HG03558 (cell line): ENCODE results near the gene PTEN.
"Not testable (repeated sequence)": the region's sequence is repeated elsewhere in the genome, so short reads cannot be mapped to it uniquely, and the experiment has no call there.

Source experiments
- ATAC-seq: cut with Tn5 transposase; IDR thresholded peaks from one replicate; pipeline ENCODE4 v1.9.1; 2021; ENCODE audit warnings: moderate number of reproducible peaks; ENCODE audit not compliant: unreplicated experiment; ENCODE audit errors: extremely low read depth

Gene PTEN

DNA sequence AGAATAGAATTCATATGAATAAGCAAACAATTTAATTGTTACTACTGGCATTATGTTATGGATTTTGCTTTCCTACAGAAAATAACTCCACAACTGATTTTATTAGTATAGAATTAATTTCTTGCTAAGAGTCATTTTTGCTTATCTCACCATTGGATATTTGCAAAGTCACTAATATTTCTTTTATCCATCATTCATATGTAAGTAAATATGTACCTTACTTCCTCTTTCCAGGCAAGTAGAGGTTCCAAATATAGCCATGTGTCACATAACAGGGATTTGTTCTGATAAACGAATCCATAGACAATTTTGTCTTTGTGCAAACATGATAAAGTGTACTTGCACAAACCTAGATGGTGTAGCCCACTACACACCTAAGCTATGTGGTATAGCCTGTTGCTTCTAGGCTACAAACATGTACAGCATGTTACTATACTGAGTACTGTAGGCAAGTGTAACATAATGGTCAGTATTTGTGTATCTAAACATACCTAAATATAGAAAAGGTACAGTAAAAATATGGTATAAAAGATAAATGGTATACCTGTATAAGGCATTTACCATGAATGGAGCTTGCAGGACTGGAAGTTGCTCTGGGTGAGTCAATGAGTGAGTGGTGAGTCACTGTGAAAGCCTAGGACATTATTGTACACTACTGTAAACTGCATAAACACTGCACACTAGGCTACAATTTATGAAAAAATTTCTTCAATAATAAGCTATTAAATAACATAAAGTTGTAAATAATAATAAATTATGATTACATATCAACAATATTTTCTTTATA is 18.4 kb upstream of the PTEN start:
- ATAC-seq = no peak

DNA sequence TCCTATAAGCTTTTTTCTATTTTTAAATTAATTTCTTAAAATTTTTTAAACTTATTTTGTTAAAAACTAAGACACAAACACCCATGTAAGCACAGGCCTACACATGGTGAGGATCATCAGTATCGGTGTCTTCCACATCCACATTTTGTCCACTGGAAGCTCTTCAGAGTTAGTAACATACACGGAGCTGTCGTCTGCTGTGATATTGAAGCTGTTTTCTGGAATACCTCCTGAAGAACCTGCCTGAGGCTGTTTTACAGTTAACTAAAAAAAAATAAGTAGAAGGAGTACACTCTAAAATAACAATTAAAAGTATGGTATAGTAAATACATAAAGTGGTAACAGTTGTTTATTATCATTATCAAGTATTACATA is 17.8 kb upstream of the PTEN start:
- no peak for ATAC-seq

DNA sequence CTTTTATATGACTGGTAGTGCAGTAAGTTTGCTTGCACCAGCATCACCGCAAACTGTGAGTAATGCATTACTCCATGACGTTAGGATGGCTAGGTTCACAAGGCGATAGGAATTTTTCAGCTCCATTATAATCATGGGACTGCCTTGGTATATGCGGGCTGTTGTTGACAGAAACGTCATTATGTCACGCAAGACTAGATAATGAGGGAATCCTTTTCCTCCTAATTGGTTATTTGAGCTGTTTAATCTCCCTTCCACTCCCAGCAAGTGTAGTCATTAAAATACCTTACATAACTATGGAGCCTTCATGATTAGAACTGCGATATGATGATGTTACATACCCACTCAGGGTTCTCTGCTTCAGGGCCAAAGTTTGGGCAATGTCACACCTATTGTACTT is 17.4 kb upstream of the PTEN start:
- ATAC-seq = no peak

DNA sequence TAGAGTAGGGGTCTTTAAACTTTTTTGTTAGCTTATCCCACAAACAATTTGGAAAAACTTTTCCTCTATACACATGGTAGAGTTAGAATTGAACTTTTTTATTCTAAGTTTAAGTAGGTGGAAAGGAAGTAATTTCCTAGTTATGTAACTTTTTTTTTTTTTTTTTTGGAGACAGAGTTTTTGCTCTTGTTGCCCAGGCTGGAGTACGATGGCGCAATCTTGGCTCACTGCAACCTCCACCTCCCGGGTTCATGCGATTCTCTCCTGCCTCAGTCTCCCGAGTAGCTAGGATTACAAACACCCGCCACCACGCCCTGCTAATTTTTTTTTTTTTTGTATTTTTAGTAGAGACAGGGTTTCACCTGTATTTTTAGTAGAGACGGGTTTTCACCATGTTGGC is 16.7 kb upstream of the PTEN start:
- not testable (repeated sequence) for ATAC-seq

DNA sequence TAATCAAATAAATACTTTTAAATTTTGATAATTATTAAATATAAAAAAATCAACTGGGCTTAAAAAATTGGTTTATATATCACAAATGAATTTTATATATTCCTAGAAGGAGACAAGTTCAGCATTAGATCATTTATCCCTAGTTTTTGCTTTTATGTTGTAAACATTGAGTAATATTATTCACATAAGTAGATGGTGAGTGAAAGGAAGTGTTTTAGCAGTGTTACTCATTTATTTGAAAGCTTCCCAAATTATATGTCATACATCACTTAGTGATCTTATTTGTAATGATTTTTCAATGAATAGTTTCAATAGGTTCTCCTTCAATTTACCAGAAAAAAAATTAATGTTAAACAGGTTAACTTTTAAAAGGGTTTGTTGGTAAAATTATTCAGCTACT is 15.9 kb upstream of the PTEN start:
- no peak for ATAC-seq

DNA sequence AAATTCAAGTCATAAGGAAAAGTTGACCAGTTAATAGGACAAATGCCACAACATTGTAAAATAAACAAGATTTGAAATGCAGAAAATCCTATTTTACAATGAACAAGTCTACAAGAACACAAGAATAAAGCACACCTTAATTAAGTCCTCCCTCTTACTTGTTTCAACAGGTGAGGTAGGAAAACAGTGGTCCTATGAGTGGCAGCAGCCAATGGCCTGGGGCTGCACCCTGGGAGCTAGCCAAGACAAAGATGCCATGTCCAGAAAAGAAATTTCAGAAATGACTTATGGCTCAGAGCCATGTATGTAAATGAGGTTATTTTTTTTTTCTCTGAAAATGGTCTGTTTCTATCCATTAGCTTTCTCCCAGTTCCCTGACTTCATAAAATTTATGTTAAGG is 14.4 kb upstream of the PTEN start:
- no peak for ATAC-seq

DNA sequence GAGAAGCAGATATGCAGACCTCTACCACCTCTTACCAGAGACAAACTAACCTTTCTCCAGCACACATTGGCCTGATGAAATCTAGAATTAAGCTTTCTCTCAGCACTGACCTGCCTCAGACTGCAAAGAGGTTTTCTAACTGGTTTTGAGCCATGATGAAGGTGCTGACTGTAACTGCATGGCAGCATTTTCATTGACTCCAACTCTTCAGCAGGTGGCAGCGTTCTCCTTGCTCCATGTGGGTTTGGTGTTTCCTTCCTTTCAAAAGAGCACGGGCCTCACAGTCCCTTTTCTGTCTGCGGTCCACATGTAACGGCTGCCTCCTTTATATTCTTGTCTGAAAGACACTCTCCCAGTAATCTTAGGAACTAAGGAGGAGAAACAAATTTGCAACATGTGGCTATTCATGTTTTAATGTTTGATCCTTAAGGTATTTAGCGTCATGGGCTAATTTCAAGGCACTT is 12.7 kb upstream of the PTEN start:
- ATAC-seq = no peak

DNA sequence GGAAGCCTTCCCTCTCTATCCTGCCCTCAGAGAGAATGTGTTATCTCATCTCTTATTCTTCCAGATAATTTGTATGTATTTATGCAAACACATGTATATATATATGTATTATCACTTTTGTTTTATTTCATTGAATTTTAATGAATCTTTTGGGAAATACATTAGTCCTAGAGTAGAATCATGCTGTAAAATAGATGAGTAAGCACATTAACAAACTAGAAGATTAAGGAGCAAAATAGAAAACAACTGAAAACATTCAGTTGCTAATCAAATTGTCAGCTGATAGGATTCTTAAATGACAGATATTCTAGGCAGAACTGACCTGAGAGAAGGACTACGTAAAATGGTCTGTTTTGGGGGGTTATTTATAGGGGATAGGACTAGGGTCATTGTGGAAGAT is 11.3 kb upstream of the PTEN start:
- ATAC-seq = no peak

DNA sequence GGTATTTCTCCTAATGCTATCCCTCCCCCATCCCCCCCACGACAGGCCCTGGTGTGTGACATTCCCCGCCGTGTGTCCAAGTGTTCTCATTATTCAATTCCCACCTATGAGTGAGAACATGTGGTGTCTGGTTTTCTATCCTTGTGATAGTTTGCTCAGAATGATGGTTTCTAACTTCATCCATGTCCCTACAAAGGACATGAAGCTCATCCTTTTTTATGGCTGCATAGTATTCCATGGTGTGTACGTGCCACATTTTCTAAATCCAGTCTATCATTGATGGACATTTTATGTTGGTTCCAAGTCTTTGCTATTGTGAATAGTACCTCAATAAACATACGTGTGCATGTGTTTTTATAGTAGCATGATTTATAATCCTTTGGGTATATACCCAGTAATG is 8.2 kb upstream of the PTEN start:
- ATAC-seq = not testable (repeated sequence)

DNA sequence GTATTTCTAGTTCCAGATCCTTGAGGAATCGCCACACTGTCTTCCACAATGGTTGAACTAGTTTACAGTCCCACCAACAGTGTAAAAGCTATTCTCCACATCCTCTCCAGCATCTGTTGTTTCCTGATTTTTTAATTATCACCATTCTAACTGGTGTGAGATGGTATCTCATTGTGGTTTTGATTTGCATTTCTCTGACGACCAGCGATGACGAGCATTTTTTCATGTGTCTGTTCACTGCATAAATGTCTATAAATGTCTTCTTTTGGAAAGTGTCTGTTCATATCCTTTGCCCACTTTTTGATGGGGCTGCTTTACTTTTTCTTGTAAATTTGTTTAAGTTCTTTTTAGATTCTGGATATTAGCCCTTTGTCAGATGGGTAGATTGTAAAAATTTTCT is 7.8 kb upstream of the PTEN start:
- ATAC-seq = not testable (repeated sequence)

DNA sequence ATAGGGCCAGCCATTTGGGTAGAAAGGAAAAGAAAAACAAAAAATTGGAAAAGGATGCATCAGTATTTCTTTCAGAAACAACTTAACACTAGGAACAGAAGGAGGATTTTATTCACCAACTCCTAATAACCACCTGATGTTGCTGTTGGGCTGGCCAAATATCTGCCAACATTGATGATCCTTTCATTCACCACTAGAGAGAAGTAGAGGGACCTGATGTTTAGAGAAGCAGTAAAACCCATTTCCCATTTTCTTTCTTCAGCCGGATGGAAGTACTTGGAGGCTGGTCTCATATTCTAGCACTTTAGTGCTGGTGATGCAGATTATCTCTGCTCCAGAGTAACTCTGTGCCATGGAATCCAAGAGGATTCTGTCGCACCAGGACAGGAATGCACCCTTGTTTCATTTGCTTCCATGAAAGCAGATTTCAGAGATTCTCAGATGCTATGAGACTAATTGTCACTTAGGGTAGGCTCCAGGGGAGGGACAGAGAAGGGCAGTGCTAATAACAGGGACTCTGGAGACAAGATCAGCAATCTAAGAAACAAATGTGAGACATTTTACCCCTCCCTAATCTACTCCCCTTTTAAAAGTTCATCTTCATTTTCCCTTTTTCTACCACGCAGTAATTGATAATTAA is 3.1 kb upstream of the PTEN start:
- ATAC-seq = no peak

DNA sequence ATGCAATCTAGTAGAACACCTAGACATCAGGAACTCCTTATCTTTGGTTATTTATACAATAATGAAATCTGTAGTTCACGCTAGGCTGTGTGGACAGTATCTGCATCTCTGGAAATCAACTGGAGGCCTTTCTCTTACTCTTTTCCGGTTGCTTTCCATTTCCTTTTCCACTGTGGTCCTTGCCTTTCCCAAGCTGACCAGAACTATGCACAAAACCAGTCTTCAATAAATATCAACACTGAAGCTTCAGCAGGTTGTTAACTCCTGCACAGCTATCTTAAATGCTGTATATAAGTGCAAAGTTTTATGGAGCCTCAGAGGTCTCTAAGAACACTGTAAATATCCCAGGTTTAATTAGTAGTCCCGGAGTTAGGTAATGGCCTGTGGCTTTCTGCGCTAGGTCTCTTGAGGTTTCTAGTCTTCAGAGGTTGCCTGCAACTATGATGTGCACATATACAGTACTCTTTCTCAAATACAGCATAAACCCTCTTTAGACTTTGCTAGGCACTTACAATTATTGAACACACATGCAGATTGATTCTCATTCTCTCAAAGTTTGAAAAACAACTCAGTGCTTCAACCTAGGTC is 2.5 kb upstream of the PTEN start:
- ATAC-seq = no peak

DNA sequence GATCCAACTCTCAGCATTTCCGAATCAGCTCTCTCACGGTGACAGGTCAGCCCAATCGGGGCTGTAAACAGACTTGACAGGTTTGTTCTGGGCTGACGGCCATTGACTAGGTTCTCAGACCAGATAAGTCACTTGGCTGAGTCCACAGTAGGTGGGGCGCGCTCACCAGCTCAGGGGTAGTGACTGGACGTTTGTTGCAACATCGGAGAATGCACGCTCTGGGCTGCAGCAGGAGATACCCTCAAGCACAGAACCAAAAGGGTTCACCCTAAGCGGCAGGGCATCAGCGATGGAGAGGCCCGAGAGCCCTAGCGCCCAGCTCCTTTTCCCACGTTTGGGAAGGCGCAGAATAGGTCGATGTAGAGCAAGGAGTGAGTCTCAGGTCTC is 1.9 kb upstream of the PTEN start:
- no peak for ATAC-seq

DNA sequence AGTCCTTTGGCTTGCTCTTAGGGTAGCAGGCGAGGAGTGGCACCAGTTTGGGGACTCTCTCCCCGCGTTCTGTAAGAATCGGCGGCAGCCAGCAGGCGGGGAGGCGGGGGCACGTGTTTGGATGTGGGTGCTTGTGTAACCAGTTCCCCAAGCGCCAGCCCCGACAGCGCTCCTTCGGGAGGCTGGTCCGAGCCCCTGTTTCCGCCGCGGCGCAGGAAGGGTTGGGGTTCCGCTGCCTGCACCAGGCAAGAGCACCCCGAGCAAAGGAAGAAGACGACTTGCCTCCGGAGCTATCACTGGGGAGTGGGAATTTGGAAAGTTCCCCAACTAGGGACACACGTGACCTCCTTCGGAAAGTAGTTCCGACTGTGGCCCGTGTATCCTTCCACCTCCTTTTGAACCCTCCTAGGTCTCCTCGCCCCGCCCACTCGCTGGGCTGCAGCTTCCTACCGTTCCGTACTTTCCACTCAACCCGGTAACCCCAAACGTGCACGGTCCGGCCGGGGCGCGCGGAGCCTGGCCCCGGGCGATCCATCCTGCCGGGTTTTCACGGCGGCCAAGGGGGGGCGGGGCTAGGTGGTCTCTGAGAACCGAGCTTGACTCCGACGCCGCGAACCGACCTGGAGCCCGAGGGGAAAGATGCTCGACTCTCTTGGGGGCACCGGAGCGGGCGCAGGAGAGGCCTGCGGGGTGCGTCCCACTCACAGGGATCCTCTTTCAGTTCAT is 1.3 kb upstream of the PTEN start:
- no peak for ATAC-seq

DNA sequence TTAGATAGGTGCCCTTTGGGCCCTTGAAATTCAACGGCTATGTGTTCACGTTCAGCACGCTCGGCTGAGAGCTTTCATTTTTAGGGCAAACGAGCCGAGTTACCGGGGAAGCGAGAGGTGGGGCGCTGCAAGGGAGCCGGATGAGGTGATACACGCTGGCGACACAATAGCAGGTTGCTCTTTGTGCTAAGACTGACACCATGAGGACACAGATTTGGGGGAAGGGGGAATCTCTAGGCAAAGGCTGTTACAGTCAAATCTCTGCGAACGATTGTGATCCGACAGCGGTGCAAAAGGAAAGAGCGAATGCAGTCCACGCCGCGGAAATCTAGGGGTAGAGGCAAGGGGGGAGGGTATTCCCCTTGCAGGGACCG is 759 bp upstream of the PTEN start:
- ATAC-seq = no peak

DNA sequence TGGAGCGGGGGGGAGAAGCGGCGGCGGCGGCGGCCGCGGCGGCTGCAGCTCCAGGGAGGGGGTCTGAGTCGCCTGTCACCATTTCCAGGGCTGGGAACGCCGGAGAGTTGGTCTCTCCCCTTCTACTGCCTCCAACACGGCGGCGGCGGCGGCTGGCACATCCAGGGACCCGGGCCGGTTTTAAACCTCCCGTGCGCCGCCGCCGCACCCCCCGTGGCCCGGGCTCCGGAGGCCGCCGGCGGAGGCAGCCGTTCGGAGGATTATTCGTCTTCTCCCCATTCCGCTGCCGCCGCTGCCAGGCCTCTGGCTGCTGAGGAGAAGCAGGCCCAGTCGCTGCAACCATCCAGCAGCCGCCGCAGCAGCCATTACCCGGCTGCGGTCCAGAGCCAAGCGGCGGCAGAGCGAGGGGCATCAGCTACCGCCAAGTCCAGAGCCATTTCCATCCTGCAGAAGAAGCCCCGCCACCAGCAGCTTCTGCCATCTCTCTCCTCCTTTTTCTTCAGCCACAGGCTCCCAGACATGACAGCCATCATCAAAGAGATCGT is 598 bp downstream of the PTEN start:
- not testable (repeated sequence) for ATAC-seq

DNA sequence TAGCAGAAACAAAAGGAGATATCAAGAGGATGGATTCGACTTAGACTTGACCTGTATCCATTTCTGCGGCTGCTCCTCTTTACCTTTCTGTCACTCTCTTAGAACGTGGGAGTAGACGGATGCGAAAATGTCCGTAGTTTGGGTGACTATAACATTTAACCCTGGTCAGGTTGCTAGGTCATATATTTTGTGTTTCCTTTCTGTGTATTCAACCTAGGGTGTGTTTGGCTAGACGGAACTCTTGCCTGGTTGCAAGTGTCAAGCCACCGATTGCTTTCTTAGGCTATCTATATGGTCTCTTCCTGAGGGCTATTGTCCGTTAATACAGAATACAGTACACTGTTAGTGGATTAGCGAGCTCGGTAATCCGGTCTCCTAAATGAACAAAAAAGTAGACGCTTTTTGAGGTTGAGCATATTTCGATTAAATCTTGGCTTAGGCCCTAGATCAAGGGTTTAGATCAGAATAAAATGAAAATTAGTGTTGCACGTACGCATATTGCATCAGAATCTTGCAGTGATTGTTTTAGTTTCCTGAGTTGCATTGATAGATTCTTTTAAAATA is 1.2 kb downstream of the PTEN start:
- no peak for ATAC-seq

DNA sequence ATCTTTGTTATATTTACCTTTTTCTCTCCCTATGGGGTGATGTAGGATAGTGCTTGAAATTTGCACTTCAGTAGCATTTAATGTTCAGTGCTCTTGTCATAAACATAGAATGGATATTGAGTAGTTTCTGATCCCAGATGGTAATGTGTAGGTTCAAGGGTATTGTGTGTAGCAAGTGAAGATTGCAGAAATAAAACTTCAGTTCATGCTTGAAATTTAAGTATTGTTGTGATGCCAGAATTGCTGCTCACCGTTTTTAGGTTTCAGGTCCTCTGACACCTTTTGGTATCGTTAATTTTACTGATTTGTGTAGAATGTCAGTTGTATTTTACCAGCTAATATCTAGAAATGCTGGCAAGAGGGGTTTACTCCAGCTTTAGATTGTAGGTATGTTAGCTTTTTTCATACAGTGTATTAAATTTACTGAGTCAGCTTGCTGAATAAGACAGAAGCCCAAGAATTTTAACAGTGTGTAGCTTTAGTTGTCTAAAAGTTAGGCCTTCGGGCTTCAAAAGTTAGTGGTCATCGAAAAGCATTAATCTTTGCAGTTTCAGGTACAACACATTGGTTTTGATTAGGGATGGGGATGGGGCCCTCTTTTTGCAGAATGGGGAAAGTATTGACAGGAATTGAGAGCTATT is 1.9 kb downstream of the PTEN start:
- ATAC-seq = no peak

DNA sequence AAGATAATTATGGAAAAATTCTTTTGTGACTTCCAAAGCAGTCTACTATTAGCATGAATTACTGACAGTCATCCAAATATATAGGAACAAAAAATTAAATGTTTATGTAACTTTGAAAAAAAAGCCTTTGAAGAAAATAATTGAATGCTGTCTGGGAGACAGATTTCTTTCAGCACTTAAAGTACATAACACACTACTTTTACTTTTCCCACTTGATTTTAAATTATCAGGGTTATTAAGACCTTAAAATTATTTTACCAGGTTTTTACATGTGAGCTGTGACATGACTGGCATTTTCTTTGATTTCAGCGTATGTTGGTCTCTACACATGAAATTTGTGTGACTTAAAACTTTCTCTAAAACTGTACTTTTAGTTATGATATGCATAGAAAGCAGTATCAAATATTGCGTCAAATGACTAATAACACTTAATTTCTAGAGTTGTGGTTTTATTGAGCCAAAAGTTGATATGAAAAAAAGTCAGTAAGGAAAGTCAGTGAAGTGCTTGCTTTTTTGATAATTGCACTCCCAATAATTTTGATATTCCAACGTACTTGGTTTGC is 3.1 kb downstream of the PTEN start:
- no peak for ATAC-seq

DNA sequence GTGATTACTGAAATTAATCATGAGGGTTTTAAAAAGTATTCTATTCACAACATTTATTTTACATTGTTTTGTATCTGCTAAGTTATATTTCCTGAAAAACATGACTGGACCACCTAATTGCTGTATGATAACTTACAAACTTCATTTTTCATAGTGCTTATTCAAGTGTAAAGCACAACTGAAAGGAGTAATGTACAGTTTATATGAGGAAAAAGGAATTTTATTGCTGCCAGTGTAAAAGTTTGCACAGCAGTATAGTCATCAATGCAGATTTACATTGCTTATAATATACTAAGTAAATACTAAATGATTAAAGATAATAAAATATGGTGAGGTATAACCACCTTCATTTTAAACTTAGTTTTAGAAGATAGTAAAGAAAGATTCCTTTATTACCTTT is 4.0 kb downstream of the PTEN start:
- no peak for ATAC-seq
